ENCODE measurements around the gene OSBPL10. TPM values are rescaled to one million over a fixed set of nuclear protein-coding genes. Genes with fewer than 3 reads are reported as not detected.
A peak's percentile ranks its signal among the peaks of the same experiment; 100 is the strongest.

The OSBPL10 gene
- total and polyA plus RNA-seq, 2 donors (not counting 1 experiment from before 2014, with no cell fraction given), result 88.5 to 310 TPM

DNA sequence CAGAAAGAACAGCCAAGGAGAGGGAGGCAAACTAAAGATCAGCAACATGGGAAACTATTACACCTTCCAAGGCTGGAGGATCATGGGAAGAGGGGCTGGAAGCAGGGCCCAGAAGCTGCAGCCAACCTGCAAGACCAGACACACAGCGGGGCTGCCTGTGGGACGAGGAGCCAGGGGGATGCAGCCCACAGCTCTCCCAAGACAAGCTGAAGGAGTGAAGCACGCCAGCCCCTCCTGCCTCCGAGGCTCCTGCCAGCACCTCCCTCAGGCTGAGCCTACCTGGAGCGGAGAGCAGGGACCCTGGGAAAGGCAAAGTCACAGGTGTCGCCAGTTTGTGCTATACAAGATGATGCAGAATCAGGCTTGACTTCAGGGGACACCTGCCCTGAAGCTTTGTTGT, 133.3 kb downstream of the OSBPL10 start:
- no peaks in the 10 kb centered on the region for H3K27me3 Mint-ChIP-seq
- WGBS (ENCODE audit: insufficient coverage), result 98% methylated on average over 6 of the region's 6 CpGs
- no peak overlapping the region for H3K4me3 ChIP-seq (ENCODE audit: control extremely low read depth in 1 of 5, extremely low read depth in 1 of 5, insufficient read depth in 1 of 5, low read depth in 2 of 5, low read length in 4 of 5)
- CTCF ChIA-PET, result interaction anchor here (0.7 to 2.3 kb wide), 3 partner anchors 15 to 296 kb away, joined by 3 to 6 read pairs (median 5); no protein-coding TSS in a partner anchor
- peaks cover 24% of the 10 kb centered on the region for H4K20me1 ChIP-seq (ENCODE audit: control insufficient read depth, insufficient read depth, low read length, poor library complexity, severe bottlenecking)
- H3K9me3 Mint-ChIP-seq (ENCODE audit: insufficient read depth), result no peaks in the 10 kb centered on the region
- no peaks in the 10 kb centered on the region for H3K27me3 ChIP-seq (replicated peaks in 1 of 4; ENCODE audit: control extremely low read depth in 1 of 4, control insufficient read depth in 3 of 4, insufficient read depth in 4 of 4, low read length in 3 of 4)
- H3K27ac Mint-ChIP-seq, result peak overlapping the region; percentile 18
- peaks cover 0 to 45% of the 10 kb centered on the region in 2 experiments for H3K36me3 ChIP-seq (replicated peaks in 1 of 2; ENCODE audit: control extremely low read depth in 1 of 2, control insufficient read depth in 1 of 2, extremely low read depth in 1 of 2, insufficient read depth in 2 of 2, low read length in 1 of 2)
- TF ChIP-seq, protein P1, sequence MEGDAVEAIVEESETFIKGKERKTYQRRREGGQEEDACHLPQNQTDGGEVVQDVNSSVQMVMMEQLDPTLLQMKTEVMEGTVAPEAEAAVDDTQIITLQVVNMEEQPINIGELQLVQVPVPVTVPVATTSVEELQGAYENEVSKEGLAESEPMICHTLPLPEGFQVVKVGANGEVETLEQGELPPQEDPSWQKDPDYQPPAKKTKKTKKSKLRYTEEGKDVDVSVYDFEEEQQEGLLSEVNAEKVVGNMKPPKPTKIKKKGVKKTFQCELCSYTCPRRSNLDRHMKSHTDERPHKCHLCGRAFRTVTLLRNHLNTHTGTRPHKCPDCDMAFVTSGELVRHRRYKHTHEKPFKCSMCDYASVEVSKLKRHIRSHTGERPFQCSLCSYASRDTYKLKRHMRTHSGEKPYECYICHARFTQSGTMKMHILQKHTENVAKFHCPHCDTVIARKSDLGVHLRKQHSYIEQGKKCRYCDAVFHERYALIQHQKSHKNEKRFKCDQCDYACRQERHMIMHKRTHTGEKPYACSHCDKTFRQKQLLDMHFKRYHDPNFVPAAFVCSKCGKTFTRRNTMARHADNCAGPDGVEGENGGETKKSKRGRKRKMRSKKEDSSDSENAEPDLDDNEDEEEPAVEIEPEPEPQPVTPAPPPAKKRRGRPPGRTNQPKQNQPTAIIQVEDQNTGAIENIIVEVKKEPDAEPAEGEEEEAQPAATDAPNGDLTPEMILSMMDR (IDR thresholded peaks at IDR 0.05), result no peak
- no peak for TF ChIP-seq EZH2 (IDR thresholded peaks at IDR 0.05; ENCODE audit: borderline replicate concordance, insufficient read depth, low read depth, low read length, poor library complexity, severe bottlenecking)
- H2AFZ ChIP-seq (ENCODE audit: insufficient read depth, low read depth, low read length, poor library complexity, severe bottlenecking), result no peak overlapping the region
- intact Hi-C loops (cut with micrococcal nuclease), result no loop called here
- no peak for ATAC-seq (ENCODE audit: low read depth)
- no peak overlapping the region for H3K27ac ChIP-seq (ENCODE audit: low read length in 2 of 2)
- H3K4me1 ChIP-seq (ENCODE audit: control insufficient read depth in 2 of 2, insufficient read depth in 2 of 2, low read length in 2 of 2), result peaks cover 20 to 31% of the 10 kb centered on the region in 2 donors
- no peaks in the 10 kb centered on the region for H3K9me3 ChIP-seq (ENCODE audit: control extremely low read depth in 1 of 3, control insufficient read depth in 2 of 3, insufficient read depth in 1 of 3, low read length in 2 of 3)
- no peak overlapping the region for H3K4me3 Mint-ChIP-seq
- peaks cover 74% of the 10 kb centered on the region for H3K4me1 Mint-ChIP-seq
- no peak for DNase-seq
- H3K4me2 ChIP-seq (replicated peaks; ENCODE audit: low read depth, low read length, poor library complexity, severe bottlenecking), result no peak overlapping the region
- H3K9ac ChIP-seq (ENCODE audit: low read length), result no peak overlapping the region
- H3K79me2 ChIP-seq (ENCODE audit: control insufficient read depth, insufficient read depth, low read length), result peaks cover 94% of the 10 kb centered on the region
- POLR2A ChIA-PET, result no interaction called here

DNA sequence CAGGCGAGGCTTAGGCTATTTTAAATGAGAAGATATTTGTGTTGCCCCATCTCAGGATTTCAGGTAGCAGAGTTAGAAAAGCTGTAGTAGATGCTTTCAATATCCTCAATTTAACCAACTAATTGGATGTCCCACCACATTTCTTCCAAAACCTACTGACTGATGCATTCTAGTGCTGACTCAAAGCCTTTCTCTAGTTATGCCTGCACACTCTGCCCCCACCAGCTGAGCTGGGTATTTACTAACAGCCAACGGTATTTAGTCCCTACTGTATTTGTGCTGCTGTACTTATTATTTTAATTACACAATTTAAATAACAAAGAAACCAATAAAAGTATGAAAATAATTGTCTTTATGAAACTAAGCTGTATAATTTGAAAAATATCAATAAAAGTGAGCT, 139.5 kb downstream of the OSBPL10 start:
- no peaks in the 10 kb centered on the region for H3K27me3 ChIP-seq (replicated peaks in 1 of 4; ENCODE audit: control extremely low read depth in 1 of 4, control insufficient read depth in 3 of 4, insufficient read depth in 4 of 4, low read length in 3 of 4)
- no peak for TF ChIP-seq EZH2 (IDR thresholded peaks at IDR 0.05; ENCODE audit: borderline replicate concordance, insufficient read depth, low read depth, low read length, poor library complexity, severe bottlenecking)
- TF ChIP-seq, protein P1 (IDR thresholded peaks at IDR 0.05), result no peak
- POLR2A ChIA-PET, result interaction anchor here (0.6 kb wide), 1 partner anchor 140 kb away, joined by 3 read pairs; the partner anchor contains the start of gene ZNF860
- H3K4me1 ChIP-seq (ENCODE audit: control insufficient read depth in 2 of 2, insufficient read depth in 2 of 2, low read length in 2 of 2), result peaks cover 8 to 11% of the 10 kb centered on the region in 2 donors
- H3K9me3 Mint-ChIP-seq (ENCODE audit: insufficient read depth), result no peaks in the 10 kb centered on the region
- no peak overlapping the region for H3K4me2 ChIP-seq (replicated peaks; ENCODE audit: low read depth, low read length, poor library complexity, severe bottlenecking)
- H3K9me3 ChIP-seq (ENCODE audit: control extremely low read depth in 1 of 3, control insufficient read depth in 2 of 3, insufficient read depth in 1 of 3, low read length in 2 of 3), result peaks cover 0 to 5% (median 0%) of the 10 kb centered on the region in 3 donors
- peaks cover 0 to 32% of the 10 kb centered on the region in 2 experiments for H3K36me3 ChIP-seq (replicated peaks in 1 of 2; ENCODE audit: control extremely low read depth in 1 of 2, control insufficient read depth in 1 of 2, extremely low read depth in 1 of 2, insufficient read depth in 2 of 2, low read length in 1 of 2)
- ATAC-seq (ENCODE audit: low read depth) (no peak), DNase-seq (no peak)
- intact Hi-C loops (cut with micrococcal nuclease), result no loop called here
- H3K27me3 Mint-ChIP-seq, result no peaks in the 10 kb centered on the region
- WGBS (ENCODE audit: insufficient coverage), result no CpG with 5 or more reads among the region's 2 CpGs
- H3K79me2 ChIP-seq (ENCODE audit: control insufficient read depth, insufficient read depth, low read length), result peaks cover 94% of the 10 kb centered on the region
- no peak overlapping the region for H3K4me3 Mint-ChIP-seq
- H3K27ac ChIP-seq (ENCODE audit: low read length in 2 of 2), result no peak overlapping the region
- peak overlapping the region; percentile 41 for H3K27ac Mint-ChIP-seq
- CTCF ChIA-PET, result interaction anchor here (0.7 to 1.1 kb wide), 3 partner anchors 9 to 496 kb away, joined by 3 to 8 read pairs (median 4); no protein-coding TSS in a partner anchor
- no peak overlapping the region for H3K9ac ChIP-seq (ENCODE audit: low read length)
- H3K4me3 ChIP-seq (ENCODE audit: control extremely low read depth in 1 of 5, extremely low read depth in 1 of 5, insufficient read depth in 1 of 5, low read depth in 2 of 5, low read length in 4 of 5), result no peak overlapping the region
- H4K20me1 ChIP-seq (ENCODE audit: control insufficient read depth, insufficient read depth, low read length, poor library complexity, severe bottlenecking), result peaks cover 58% of the 10 kb centered on the region
- no peak overlapping the region for H2AFZ ChIP-seq (ENCODE audit: insufficient read depth, low read depth, low read length, poor library complexity, severe bottlenecking)
- H3K4me1 Mint-ChIP-seq, result peaks cover 48% of the 10 kb centered on the region

Measured in B cell (primary cell).